ENCODE measurements around the gene GAL3ST1. TPM values are rescaled to one million over a fixed set of nuclear protein-coding genes. Genes with fewer than 3 reads are reported as not detected.

GAL3ST1 gene
- total RNA-seq, 2 experiments from 2014 or later: not detected

- no peaks in the 10 kb centered on the region for H3K9me3 ChIP-seq (ENCODE audit: low read length)
- H3K4me2 ChIP-seq (ENCODE audit: low read length): no peak overlapping the region
- no peak overlapping the region for H3K4me3 ChIP-seq (ENCODE audit: low read depth, low read length, poor library complexity, severe bottlenecking)
- no peak overlapping the region for H2AFZ ChIP-seq (ENCODE audit: low read length)
- no peak overlapping the region for H3K27ac ChIP-seq (ENCODE audit: low read depth, low read length, poor library complexity, severe bottlenecking)
- DNase-seq (ENCODE audit: low spot score): no peak
- ChIA-PET POLR2A (no interaction called here), CTCF (ENCODE audit: unreplicated experiment) (no interaction called here)
- H4K20me1 ChIP-seq (ENCODE audit: insufficient read depth, low read length): no peaks in the 10 kb centered on the region
- intact Hi-C loops (cut with micrococcal nuclease; ENCODE audit: unreplicated experiment): no loop called here
- H3K4me1 ChIP-seq (ENCODE audit: insufficient read depth, low read length, poor library complexity, severe bottlenecking): no peaks in the 10 kb centered on the region
- no peak for TF ChIP-seq EZH2phosphoT487 (IDR thresholded peaks at IDR 0.05; ENCODE audit: borderline replicate concordance, low read depth, low read length)
- TF ChIP-seq, protein P1, sequence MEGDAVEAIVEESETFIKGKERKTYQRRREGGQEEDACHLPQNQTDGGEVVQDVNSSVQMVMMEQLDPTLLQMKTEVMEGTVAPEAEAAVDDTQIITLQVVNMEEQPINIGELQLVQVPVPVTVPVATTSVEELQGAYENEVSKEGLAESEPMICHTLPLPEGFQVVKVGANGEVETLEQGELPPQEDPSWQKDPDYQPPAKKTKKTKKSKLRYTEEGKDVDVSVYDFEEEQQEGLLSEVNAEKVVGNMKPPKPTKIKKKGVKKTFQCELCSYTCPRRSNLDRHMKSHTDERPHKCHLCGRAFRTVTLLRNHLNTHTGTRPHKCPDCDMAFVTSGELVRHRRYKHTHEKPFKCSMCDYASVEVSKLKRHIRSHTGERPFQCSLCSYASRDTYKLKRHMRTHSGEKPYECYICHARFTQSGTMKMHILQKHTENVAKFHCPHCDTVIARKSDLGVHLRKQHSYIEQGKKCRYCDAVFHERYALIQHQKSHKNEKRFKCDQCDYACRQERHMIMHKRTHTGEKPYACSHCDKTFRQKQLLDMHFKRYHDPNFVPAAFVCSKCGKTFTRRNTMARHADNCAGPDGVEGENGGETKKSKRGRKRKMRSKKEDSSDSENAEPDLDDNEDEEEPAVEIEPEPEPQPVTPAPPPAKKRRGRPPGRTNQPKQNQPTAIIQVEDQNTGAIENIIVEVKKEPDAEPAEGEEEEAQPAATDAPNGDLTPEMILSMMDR (conservative IDR thresholded peaks at IDR 0.05; ENCODE audit: low read length): no peak
- no peaks in the 10 kb centered on the region for H3K79me2 ChIP-seq (ENCODE audit: insufficient read depth, low read depth, low read length)
- BruUV-seq (replicated peaks): no TSS peak
- H3K36me3 ChIP-seq (ENCODE audit: insufficient read depth, low read length): no peaks in the 10 kb centered on the region
- H3K9me2 ChIP-seq (ENCODE audit: insufficient read depth, low read length): no peaks in the 10 kb centered on the region
Measured at GRCh38 chr22:30514252-30514651, 60.2 kb downstream of the GAL3ST1 start.

- H4K20me1 ChIP-seq (ENCODE audit: insufficient read depth, low read length): no peaks in the 10 kb centered on the region
- TF ChIP-seq EZH2phosphoT487 (IDR thresholded peaks at IDR 0.05; ENCODE audit: borderline replicate concordance, low read depth, low read length): no peak
- TF ChIP-seq, protein P1 (conservative IDR thresholded peaks at IDR 0.05; ENCODE audit: low read length): no peak
- no peak overlapping the region for H3K4me3 ChIP-seq (ENCODE audit: low read depth, low read length, poor library complexity, severe bottlenecking)
- CTCF ChIA-PET (ENCODE audit: unreplicated experiment): no interaction called here
- no peaks in the 10 kb centered on the region for H3K79me2 ChIP-seq (ENCODE audit: insufficient read depth, low read depth, low read length)
- no peaks in the 10 kb centered on the region for H3K9me2 ChIP-seq (ENCODE audit: insufficient read depth, low read length)
- H3K4me2 ChIP-seq (ENCODE audit: low read length): no peak overlapping the region
- H3K4me1 ChIP-seq (ENCODE audit: insufficient read depth, low read length, poor library complexity, severe bottlenecking): no peaks in the 10 kb centered on the region
- no peaks in the 10 kb centered on the region for H3K9me3 ChIP-seq (ENCODE audit: low read length)
- POLR2A ChIA-PET: interaction anchor here (0.7 kb wide), 1 partner anchor 331 kb away, joined by 5 read pairs; no protein-coding TSS in a partner anchor
- H2AFZ ChIP-seq (ENCODE audit: low read length): no peak overlapping the region
- BruUV-seq (replicated peaks): no TSS peak
- DNase-seq (ENCODE audit: low spot score): no peak
- H3K36me3 ChIP-seq (ENCODE audit: insufficient read depth, low read length): no peaks in the 10 kb centered on the region
- no peak overlapping the region for H3K27ac ChIP-seq (ENCODE audit: low read depth, low read length, poor library complexity, severe bottlenecking)
- intact Hi-C loops (cut with micrococcal nuclease; ENCODE audit: unreplicated experiment): no loop called here
Measured at GRCh38 chr22:30513462-30513861, 61.0 kb downstream of the GAL3ST1 start.

DNA sequence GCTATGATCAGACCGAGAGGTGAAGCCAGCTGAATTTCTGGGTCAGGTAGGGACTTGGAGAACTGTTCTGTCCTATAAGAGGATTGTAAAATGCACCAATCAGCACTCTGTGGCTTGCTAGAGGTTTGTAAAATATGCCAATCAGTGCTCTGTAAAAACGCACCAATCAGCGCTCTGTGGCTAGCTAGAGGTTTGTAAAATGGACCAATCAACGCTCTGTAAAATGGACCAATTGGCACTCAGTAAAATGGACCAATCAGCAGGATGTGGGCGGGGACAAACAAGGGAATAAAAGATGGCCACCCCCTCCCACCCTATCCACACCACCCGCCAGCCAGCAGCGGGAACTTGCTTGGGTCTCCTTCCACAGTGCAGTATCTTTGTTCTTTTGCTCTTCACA lies 62.6 kb downstream of the GAL3ST1 start:
- H3K79me2 ChIP-seq (ENCODE audit: insufficient read depth, low read depth, low read length): no peaks in the 10 kb centered on the region
- ChIA-PET POLR2A (interaction anchor here (0.6 kb wide), 1 partner anchor 530 kb away, joined by 9 read pairs; no protein-coding TSS in a partner anchor), CTCF (ENCODE audit: unreplicated experiment) (no interaction called here)
- H3K36me3 ChIP-seq (ENCODE audit: insufficient read depth, low read length): no peaks in the 10 kb centered on the region
- no TSS peak for BruUV-seq (replicated peaks)
- intact Hi-C loops (cut with micrococcal nuclease; ENCODE audit: unreplicated experiment): no loop called here
- no peak overlapping the region for H3K27ac ChIP-seq (ENCODE audit: low read depth, low read length, poor library complexity, severe bottlenecking)
- DNase-seq (ENCODE audit: low spot score): no peak
- H3K4me2 ChIP-seq (ENCODE audit: low read length): no peak overlapping the region
- no peaks in the 10 kb centered on the region for H3K9me3 ChIP-seq (ENCODE audit: low read length)
- H3K4me3 ChIP-seq (ENCODE audit: low read depth, low read length, poor library complexity, severe bottlenecking): no peak overlapping the region
- H4K20me1 ChIP-seq (ENCODE audit: insufficient read depth, low read length): no peaks in the 10 kb centered on the region
- H3K4me1 ChIP-seq (ENCODE audit: insufficient read depth, low read length, poor library complexity, severe bottlenecking): no peaks in the 10 kb centered on the region
- H3K9me2 ChIP-seq (ENCODE audit: insufficient read depth, low read length): no peaks in the 10 kb centered on the region
- TF ChIP-seq, protein P1 (conservative IDR thresholded peaks at IDR 0.05; ENCODE audit: low read length): no peak
- TF ChIP-seq EZH2phosphoT487 (IDR thresholded peaks at IDR 0.05; ENCODE audit: borderline replicate concordance, low read depth, low read length): no peak
- no peak overlapping the region for H2AFZ ChIP-seq (ENCODE audit: low read length)
